ENCODE data around the gene MS4A15.

MS4A15 gene

GRCh38 chr11:60777106-60777505, 20.4 kb downstream of the MS4A15 start:
- DNase-seq (ENCODE audit: low spot score): no peak

- no peak for DNase-seq (ENCODE audit: low spot score)
These were observed 20.9 kb downstream of the MS4A15 start for GRCh38 chr11:60777572-60777971.

DNA sequence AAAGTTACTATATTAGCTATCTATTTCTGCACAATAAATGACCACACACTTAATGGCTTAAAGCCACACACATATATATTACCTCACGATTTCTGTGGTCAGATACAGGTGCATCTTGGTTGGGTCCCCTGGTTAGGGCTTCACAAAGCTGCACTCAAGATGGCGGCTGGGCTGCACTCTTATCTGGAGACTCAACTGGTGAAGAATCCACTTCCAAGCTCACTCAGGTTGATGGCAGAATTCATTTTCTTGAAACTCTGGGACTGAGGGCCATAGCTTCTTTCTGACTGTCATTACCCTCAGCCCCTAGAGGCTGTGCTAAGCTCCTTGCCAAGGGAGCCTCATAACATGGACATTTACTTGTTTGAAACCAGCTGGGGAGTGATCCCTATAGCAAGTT, 23.4 kb downstream of the MS4A15 start:
- no peak for DNase-seq (ENCODE audit: low spot score)

GRCh38 chr11:60780774-60781173, 24.1 kb downstream of the MS4A15 start:
- DNase-seq (ENCODE audit: low spot score): no peak

- no peak for DNase-seq (ENCODE audit: low spot score)
These were observed 24.8 kb downstream of the MS4A15 start for GRCh38 chr11:60781286-60781980.

GRCh38 chr11:60781981-60782316, 25.3 kb downstream of the MS4A15 start:
- DNase-seq (ENCODE audit: low spot score): no peak

DNA sequence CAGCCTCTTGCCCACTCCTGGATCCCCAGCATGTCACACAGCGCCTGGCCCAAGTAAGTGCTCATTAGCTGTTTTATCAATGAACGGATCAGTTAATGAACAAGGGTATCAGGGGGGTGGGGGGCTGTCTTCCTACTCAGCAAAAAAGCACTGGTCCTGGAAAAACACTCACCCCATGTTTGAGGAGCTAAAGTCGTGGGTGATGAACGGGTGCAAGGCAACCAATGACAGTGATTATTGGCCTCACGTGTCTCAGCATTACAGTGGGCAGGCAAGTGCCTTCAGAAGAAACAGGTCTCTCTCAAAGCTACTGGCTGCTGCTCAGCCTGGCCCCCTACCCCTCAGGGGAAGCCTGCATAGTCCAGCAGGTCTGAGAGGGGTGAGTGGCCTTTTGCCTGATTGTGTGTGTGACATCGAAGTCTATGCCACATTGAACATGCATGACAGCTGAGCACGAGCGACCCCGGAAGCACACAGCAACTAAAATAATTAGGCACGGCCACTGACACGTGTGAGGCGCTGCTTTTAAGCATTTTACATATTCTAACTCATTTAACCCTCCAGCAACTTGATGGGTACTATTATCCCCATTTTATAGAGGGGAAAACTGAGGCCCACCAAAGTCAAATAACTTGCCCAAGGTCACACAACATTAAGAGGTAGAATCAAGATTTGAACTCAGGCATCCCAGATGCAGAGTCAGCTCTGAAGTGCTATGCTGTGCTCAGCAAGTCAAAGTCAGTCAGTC, 25.9 kb downstream of the MS4A15 start:
- DNase-seq (ENCODE audit: low spot score): no peak

DNA sequence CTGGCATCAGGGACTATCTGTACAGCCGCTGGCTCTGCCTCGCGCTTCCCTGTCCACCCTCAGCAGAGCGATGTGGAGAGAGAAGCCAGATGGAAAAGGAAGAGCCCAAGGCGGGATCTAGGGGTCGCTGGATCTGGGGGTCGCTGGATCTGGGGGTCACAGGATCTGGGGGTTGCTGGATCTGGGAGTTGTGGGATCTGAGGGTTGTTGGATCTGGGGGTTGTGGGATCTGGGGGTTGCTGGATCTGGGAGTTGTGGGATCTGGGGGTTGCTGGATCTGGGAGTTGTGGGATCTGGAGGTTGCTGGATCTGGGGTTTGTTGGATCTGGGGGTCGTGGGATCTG, 26.4 kb downstream of the MS4A15 start:
- no peak for DNase-seq (ENCODE audit: low spot score)

- DNase-seq (ENCODE audit: low spot score): no peak
These were observed 27.2 kb downstream of the MS4A15 start for GRCh38 chr11:60783911-60784310.

- no peak for DNase-seq (ENCODE audit: low spot score)
These were observed 28.5 kb downstream of the MS4A15 start, which contains the start of gene MS4A10 for GRCh38 chr11:60785136-60785535. Gene MS4A10 (plus strand): TSS chr11:60785333. CDS start chr11:60790336, 5,003 bp downstream.

DNA sequence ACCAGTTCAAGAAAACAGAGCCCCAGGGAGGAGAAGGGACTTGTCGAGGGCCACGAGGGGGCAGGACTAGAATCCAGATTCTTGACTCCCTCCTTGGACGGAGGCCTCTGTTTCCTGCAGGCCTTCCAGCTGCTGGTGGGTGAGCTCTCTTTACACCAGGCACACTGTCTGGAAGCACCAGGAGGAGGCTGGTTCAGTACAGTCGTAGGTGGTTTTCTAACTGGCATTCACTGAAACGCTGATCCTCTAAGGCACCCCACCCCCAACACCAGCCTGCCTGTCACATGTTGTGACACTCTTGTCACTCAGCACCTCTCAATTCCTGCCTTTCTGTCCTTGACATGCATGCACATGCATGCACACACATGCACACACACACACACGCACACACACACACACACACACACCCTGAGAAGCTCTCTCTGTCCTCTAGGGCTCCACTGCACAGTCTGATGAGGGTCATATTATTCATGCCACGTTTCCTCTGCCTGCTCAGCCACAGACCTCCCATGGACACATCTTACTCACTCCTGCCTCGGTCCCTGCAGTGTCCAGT, 29.2 kb downstream of the MS4A15 start:
- no peak for DNase-seq (ENCODE audit: low spot score)

- DNase-seq (ENCODE audit: low spot score): no peak
These were observed 30.3 kb downstream of the MS4A15 start for GRCh38 chr11:60786811-60787567.

DNA sequence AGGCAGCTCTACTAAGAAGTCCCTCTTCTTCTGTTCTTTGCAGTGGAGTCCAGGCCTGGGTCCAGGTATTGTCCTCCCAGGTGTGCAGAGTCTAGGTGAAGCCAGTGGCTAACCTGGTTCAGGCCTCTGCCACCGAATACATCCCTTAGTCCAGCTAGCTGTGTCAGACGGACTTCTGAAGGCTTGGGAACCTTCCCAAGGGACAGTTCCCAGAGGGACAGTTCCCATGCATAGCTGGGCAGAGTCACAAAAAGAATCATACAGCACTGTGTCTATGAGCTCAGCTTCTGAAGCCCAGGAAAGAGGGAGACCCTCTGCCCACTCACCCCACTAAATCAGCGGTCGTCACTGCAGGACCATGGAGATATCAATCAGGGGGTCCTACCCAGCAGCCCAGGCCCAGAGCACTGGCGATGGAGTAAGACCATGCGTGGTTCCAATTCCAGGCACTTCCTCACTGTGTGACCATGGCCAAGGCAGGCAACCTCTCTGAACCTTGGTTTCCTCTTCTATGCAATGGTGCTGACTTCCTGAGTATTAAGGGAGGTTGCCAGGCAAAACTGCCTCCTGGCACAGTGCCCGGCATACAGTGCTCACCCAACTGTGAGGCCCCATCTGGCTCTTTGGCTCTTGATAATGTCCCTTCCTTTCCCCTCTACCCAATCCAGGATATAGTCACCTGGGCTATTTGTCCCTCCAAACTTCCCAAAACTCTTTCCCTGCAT, 31.9 kb downstream of the MS4A15 start:
- no peak for DNase-seq (ENCODE audit: low spot score)

- DNase-seq (ENCODE audit: low spot score): no peak
These were observed 34.1 kb downstream of the MS4A15 start for GRCh38 chr11:60790726-60791125.

GRCh38 chr11:60791153-60791933, 34.7 kb downstream of the MS4A15 start:
- DNase-seq (ENCODE audit: low spot score): no peak

- DNase-seq (ENCODE audit: low spot score): no peak
These were observed 35.9 kb downstream of the MS4A15 start for GRCh38 chr11:60792521-60792920.

- no peak for DNase-seq (ENCODE audit: low spot score)
These were observed 38.6 kb downstream of the MS4A15 start for GRCh38 chr11:60795291-60795690.

GRCh38 chr11:60797846-60798630, 41.4 kb downstream of the MS4A15 start:
- no peak for DNase-seq (ENCODE audit: low spot score)

DNA sequence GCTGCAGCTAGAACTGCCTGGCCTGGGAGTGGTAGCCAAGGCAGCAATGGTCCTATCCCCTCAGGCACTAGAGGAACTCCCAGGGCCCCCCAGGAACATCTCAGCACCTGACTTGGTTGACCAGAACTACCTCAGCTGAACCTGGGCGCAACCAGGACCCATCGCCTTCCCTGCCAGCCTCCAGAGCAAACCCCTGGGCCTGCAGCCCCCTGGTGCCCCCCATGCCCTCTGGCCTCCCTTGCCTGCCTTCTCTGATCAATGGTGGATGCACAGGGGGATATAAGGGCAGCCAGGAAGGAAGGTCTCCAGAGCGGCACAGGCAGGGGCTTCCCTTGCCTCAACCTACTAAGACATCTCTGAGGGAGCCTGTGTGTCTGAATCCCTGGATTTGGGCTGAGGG, 42.0 kb downstream of the MS4A15 start:
- DNase-seq (ENCODE audit: low spot score): no peak

GRCh38 chr11:60801194-60801593, 44.5 kb downstream of the MS4A15 start:
- no peak for DNase-seq (ENCODE audit: low spot score)
